ENCODE data around the gene PHYHD1.
"Not testable (repeated sequence)": the region's sequence is repeated elsewhere in the genome, so short reads cannot be mapped to it uniquely, and the experiment has no call there.

The PHYHD1 gene

DNA sequence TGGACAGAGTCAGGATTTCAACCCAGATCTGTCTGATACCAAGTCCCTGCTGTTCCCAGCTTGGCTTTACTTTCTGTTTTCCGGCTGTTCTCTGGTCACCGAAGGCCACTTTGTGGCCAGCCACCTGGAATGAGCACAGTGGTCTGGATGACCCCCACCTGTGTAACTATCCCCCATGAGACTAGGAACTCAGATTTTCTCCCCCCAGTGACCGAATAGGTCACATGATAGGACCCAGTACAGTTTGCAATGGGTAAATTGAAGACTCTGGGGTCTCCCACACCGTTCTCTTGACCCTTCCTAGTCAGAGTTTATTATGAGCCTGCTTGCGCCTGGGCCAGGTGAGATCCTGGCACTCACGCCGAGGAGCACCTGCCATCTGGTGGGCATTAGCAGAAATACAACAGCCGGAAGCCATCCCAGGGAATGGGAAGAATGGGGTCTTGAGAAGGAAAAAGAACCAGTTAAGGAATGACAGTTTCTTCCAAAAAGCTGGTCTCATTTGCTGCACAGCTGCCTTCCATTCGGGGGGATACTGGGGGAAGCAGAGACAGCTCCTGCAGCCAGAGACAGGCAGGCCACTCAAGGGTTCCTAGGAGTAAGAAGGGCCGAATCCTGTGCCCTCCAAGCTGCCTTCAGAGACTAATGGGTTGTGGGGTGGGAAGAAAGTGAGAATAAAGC is 7.1 kb downstream of the PHYHD1 start:
- DNase-seq: peak; percentile 45

GRCh38 chr9:128928624-128929023 is 7.8 kb downstream of the PHYHD1 start:
- no peak for DNase-seq

- no peak for DNase-seq
Observed at GRCh38 chr9:128929560-128929959, 8.8 kb downstream of the PHYHD1 start.

GRCh38 chr9:128933731-128934130 is 12.9 kb downstream of the PHYHD1 start:
- DNase-seq: no peak

- DNase-seq: no peak
Observed at GRCh38 chr9:128936171-128936865, 15.5 kb downstream of the PHYHD1 start.

DNA sequence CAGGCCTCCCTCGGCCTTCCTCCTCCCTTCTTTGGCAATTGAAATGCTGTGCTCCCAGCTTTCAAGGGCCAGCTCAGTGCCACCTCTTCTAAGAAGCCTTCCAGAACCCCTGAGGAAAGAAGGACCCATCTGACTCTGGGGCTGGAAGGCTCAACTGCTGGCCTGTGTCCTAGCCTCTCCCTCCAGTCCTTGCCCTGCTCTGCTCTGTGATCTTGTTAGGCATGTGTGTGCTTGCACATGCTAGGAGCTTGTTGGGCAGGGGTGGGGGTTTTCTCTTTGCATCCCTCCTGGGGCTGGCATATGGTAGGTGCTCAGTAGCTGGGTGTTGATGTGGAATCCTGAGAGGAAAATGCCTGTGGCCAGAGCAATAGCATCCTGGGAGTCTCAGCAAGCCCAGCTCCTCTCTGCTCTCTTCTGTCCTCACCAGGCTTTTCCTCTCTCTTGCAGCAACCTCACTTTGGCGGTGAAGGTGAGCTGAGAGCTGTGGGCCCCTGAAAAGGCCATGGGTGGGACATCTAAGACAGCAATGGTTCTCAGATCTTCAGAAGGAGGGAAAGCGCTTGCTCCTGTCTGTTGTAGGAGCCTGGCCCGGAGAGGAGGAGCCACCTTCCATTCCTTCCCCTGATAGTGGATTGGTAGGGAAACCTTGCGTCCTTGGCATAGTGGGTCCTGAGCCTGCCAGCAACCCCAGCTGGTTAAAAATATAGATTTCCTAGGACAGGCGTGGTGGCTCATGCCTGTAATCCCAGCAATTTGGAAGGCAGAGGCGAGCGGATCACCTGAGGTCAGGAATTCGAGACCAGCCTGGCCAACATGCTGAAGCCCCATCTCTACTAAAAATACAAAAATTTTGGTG is 16.8 kb downstream of the PHYHD1 start:
- no peak for DNase-seq

- no peak for DNase-seq
Observed at GRCh38 chr9:128940271-128940921, 19.6 kb downstream of the PHYHD1 start.

DNA sequence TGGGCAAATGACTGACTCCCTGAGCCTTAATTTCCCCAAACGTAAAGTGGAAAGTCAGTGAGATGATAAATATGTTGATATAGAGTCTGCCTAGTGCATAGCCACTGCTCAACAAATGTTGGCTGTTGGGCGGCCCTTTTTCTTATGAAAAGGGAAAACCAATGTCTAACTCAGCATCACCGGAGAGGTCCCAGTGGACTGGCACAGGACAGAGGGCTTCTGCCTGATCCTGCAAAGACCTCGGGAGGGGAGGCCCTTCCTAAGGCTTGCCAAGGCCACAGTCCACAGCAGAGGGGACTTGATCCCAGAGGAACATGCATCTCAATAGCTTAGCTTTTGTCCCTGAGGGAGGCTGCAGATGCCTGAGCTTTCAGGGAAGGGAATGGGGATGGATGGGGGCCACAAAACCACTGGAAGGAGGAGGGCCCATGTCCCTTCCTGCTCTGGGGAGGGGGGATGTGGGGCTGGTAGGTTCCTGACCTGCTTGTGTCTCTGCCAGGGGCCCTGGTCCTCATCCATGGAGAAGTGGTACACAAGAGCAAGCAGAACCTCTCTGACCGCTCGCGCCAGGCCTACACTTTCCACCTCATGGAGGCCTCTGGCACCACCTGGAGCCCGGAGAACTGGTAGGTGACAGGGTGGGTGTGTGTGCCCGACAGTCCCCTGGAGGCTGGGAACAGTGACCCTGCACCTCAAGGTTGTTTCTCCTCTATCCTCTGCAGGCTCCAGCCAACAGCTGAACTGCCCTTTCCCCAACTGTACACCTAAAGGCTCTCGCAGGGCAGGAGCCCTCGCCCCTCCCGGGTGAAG is 20.4 kb downstream of the PHYHD1 start:
- DNase-seq: no peak

DNA sequence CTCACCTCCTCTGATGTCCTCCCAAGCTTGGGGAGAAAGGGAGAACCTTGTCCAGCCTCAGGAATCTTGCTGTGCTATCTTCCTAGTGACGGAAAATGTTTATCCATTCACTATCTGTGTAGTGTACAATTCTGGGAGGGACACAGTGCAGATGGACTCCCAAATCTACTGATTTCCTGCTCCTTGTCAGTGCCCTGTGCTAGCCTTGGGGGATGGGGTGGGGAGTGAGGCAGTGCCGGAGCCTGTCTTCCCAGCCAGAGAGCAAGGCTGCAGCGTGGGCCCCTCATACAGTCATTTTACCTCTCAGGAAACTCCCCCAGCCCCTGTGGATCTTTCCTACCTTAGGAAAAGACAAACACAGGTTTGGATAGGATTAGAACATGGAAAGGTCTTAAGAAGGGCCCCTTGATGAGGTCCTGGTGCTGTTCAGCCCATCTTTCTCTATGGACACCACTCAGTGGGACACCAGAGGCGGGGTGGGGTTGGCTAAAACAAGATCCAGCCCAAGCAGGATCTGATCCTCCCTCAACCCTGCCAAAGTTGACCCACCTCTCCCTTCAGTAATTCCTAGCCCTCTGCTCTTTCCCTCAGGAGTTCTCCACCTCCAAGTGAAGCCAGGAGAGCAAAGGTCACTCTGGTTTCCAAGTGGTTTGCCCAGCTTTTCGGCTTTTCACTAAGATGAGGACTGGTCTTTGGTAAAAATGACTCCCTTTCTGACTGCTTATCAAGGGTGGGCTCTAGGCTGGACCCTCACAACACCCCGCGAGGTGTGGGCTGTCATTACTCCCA is 23.2 kb downstream of the PHYHD1 start:
- DNase-seq: no peak

GRCh38 chr9:128944966-128945365 is 24.2 kb downstream of the PHYHD1 start:
- not testable (repeated sequence) for DNase-seq

DNA sequence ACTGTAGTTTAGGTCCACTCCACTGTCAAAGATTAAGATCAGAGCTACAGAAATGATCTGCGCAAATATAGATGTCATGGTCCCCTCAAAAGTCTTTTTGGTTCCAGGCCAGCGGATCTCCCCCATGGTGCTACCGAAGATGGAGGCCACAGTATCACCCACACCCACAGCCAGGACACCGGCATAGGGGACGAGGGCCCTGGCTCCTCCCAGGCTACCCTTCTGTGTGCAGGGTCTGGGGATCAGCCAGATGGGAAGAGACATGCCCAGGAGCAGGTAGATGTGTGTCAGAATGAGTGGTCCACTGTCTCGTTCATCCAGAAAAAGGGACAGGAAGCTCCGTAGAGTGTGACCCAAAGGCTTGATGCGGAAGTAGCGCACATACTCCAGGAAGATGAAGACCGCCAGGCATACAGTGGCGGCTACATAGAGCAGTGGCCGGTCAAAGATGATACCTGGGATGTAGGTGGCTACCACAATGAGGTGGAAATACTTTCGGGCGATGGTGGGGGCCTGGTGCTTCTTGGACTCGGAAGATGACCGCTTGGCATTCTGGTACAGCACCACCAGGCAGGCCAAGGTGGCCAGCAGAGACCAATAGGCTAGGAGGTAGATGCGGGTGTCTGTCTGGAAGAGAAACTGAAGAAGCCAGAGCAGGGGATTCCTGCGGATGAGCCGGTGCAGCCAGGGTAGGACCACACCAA is 25.2 kb downstream of the PHYHD1 start:
- no peak for DNase-seq

DNA sequence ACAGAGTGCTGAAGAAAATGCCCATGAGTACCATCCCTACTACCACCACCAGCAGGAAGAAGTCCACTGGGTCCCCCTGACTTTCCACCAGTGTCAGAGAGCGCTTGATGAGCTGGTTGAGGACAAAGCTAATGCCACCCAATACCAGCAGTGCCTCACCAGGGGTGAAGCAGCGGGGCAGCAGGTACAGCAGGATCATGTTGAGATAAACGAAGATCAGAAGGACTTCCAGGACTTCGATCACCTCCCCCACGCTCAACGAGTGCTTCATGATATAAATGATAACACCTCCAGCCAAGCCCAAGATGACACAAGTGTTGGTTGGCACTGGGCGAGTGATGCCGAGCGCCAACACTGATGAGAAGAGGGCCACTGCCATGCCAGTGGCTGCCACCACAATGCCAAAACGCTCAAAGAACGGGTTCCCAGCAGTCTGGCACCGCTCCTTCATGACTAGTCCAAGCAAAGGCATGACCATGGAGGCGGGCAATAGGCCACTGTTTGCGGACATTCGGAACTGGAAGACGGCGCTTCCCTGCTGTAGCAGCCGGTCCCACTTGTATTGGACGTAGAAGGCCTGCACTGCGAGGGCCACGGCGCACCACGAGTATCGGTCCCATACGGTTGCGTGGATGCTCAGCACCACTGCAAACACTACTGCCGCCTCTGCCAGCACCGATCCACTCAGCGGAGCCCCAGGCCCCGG is 25.9 kb downstream of the PHYHD1 start:
- peak; percentile 44 for DNase-seq

GRCh38 chr9:128947277-128947526 is 26.4 kb downstream of the PHYHD1 start:
- no peak for DNase-seq

DNA sequence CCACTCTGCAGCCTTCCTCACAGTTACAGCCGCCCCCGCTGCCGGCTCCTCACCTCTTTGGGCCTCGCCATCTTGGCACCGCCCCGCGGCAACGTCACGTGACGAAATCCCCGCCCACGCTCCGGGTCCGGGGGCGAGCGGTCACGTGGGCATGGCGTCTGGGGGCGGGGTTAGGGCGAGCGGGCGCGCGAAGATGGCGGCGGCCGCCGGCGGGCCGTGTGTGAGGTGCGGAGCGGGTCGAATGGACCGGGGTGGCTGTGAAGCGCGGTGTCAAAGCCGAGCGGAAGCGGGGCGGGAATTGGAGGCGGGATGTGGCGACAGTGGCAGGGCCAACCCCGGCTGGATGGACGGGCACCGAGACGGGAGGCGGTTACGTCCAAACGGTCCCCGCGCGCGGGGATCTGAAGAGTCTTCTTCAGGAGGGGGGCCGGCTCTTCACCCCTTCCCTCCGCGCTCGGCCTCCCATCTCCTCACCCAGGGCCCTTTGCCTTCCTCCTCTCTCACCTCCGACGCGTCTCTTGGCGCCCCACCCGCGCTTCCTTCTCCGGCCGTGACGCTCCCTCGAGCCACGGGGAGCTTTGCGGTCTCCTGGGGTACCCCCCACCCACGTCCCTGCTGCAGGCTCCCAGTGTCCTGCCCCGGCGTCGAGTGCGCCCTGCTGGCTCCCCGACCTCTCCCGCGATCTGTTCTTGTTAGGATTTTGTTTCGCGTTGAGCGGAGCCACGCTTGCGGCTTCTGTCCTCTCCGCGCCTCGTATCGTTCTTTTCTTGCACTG is 26.9 kb downstream of the PHYHD1 start, which contains the start of the genes DOLK and NUP188:
TSS of gene DOLK (minus strand) at position 77 of the 775 bp plus-strand sequence. CDS start 300 bp downstream, outside the sequence.
TSS of gene NUP188 (plus strand) at position 173 of the 775 bp plus-strand sequence. CDS start at position 194, 21 bp downstream.
- DNase-seq: peak; percentile 90

DNA sequence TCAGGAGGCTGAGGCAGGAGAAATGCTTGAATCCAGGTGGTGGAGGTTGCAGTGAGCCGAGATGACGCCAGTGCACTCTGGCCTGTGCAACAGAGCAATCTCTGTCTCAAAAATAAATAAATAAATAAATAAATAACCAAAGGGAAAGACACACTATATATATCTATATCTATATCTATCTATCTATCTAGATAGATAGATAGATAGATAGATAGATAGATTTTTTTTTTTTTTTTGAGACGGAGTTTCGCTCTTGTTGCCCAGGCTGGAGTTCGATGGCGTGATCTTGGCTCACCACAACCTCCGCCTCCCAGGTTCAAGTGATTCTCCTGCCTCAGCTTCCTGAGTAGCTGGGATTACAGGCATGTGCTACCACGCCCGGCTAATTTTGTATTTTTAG is 40.6 kb downstream of the PHYHD1 start:
- DNase-seq: not testable (repeated sequence)

DNA sequence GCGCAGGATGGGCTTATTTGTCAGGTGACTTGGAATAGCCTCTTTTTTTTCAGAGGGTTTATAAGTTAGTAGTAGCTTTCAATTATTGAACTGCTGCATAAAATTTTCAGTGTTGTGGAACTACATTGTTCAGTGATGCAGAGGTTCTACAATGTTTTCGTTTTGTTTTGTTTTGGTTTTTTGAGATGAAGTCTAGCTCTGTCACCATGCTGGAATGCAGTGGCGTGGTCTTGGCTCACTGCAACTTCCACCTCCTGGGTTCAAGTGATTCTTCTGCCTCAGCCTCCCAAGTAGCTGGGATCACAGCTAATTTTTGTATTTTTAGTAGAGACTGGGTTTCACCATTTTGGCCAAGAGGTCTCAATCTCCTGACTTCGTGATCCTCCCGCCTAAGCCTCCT is 48.7 kb downstream of the PHYHD1 start:
- DNase-seq: no peak

- no peak for DNase-seq
Observed at GRCh38 chr9:128972956-128973355, 52.2 kb downstream of the PHYHD1 start.

GRCh38 chr9:128979111-128979510 is 58.3 kb downstream of the PHYHD1 start:
- no peak for DNase-seq

DNA sequence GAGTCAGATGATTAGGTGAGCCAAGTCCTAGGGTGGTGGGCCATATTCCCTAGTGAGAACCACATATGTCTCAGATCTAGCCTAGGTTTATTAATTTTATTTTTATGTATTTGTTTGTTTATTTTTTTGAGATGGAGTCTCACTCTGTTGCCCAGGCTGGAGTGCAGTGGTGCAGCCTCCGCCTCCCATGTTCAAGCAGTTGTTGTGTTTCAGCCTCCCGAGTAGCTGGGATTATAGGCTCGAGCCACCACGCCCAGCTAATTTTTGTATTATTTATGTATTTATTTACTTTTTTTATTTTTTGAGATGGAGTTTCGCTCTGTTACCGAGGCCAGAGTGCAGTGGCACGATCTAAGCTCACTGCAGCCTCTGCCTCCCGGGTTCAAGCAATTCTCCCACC is 62.8 kb downstream of the PHYHD1 start:
- DNase-seq: no peak
